NCI-H1105 (cell line): ENCODE results near the gene CYP24A1.

Experiments
- DNase-seq: peaks from one replicate; lab custom pipeline; 2025; lab: John Stamatoyannopoulos, UW

The CYP24A1 gene

DNA sequence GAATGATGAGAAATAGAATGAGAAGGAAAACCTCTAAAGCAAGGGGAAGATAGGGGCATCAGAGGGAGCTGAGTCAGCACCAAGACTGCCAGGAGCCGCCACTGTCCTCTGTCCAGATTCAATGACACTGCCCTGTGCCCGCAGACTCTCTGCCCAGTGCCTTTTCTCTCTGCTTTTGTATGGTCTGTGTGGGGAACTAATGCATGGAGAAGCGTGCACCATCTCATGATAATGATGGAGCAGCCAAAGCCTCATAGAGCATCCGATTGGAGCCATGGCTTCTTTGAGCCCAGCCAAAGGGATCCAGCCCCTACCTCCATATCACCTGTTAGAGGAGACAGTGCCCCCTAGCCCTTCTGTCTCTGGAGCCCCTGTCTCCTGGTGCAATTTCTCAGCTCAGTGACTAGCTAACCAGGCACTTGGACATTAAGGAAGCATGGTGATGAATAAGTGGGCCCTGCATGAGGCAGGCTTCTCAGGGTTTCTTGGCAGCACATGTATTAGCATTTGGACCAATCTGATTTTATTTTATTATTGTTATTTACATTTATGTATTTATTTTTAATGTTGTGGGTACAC, 27.6 kb upstream of the CYP24A1 start:
- DNase-seq = no peak

DNA sequence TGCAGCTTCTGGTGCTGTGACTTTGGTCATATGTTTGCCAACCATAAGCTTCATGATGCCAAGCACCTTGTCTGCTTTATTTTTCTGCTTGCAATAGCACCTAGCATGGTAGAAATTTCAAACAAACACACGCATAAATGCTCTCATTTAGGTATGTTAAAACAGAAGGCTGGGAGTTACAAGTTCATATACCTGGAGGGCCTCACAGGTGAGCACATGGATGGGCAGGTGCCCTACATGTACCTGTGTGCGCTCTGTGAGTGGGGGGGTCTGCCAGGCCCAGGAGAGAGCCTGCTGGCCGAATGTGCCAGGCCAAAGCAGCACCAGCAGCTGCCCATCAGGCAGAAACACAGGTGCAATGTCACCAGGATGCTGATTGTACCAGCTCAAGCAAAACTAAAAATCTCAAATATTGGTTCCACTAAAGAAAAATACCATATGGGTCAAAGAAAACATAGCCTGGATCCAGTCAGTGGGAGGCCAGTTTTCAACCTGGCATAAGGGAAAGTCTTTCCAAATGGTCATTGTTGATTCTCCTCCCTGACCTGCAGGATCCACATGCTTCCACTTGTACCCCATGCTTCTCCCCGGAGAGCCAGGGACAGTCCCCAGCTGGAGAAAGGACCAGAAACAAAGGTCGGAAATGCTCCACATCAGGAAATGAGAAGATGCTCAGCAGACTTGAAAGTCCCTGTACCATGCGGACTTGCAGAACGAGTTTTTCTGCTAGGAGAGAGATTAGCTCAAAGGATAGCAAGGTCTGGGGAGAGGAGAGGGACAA, 26.9 kb upstream of the CYP24A1 start:
- DNase-seq = no peak

DNA sequence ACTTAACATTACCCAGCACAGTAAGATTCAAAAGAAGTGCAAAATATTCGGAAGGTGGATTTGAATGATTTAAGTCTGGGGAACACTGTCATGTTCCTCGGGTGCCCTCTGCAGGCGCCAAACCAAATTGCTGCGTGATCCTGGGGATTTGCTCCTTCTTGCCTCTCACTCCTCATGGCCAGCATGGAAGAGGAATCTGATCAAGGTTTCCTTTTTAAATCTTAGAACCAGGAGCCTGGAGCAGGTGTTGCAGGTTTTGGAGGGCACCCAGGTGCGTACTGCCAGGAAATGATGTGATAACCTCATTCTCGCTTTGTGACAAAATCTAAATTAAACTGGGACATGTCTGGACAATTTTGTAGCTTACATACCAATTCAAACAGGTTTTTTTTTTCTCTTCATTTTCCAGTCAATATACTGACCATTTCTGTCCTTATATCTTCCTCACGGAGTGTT, 26.0 kb upstream of the CYP24A1 start:
- peak; percentile 59 for DNase-seq

DNA sequence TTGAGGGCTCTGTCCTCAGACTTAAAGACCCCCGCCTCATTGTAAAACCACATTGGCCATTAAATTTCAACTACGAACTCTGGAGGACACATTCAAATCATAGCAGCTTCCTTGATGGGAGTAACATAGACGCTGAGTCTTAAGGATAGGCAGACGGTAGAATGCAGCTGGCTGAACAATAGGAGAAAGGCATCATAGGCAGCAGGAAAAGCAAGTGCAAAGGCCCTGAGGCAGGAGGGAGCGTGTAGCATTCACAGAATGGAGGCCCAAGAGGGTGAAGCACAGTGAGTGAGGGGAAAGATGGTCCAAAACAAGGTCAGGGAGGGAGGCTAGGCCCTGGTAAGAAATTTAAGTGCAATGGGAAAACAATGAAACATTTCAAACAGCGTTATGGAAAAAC, 25.5 kb upstream of the CYP24A1 start:
- no peak for DNase-seq

DNA sequence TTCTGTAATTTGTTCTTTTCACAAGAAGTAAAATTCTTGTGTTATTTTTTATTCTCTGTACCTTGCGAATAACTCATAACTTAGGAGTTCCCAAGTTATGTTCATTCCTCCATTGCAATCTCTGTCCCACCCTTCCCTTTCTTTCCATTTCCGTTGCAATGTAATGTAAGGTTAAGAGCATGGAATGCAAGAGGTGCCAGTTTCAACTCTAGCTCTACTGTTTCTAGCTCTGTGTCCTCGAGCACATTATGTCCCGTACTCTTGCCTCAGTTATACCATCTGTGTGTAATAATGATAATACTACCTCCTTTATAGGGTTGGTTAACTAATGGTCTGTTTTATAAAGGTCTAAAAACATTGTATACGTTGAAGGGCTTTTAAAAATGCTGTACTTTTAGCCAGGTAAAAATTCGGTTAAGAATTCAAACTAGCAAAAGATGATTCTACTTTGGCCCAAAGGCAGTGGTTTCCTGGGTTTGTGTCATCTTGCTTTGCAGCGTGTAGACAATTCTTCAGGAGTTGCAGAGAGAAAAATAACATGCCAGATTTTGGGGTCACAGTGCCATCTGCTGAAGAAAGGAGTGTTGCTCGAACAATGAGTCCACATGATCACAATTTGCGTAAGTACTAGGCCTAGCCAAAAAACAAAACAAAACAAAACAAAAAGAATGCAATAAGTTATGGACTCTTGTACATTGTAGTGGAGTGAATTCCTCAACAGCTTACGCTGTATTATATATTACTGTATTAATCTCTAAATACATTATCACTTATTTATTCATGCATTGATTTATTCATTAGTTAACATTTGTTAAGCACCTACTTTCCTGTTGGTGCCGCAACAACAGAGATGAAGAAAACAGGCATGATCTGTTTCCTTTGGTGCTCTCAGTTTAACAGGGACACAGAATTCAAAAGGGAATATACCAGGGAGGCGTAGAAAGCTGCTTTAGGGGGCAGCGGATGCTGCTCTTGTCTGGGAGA, 24.1 kb upstream of the CYP24A1 start:
- no peak for DNase-seq

DNA sequence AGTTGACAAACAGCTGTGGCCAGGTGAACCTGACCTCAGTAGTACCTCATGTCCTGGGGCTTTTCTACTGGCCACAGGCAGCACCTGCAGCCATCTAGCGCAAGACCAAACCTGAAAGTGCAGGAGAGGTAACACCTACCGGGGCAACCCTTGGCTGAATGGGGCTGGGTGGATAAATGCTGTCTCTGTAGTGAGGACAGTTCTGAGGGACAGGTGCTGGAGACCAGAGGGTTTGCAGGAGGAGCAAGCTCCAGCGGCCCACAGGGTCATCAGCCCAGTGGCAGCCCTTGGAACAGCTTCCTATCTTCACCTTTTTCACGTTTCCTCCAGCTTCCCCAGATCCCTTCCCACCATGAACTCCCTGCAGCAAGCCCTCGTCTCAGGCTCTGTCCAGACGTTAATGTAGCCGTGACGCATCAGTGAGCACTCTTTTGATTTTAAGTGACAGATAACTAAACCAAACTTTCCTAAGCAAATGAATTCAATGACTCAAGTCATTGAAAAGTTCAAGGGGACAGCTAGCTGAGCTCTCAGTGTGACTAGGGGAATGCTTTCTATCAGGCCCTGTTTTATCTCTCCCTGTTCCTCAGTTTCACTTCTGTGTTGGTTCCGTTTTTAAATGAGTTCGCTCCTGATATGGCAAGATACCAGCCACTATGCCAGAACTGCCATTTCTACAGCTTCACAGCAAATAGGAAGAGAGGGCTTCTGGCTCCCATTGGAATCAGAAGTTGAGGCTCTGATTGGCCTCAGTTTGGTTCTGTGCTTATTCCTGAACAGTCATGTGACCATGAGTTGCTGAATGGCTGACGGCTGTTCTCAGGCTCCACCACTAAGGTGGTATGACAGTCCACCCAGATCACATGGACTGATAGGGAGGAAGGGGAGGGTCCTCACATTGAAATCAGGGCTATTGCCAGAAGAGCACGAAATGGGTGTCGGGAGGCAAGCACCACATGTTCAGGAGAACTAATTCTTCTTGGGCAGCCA, 22.0 kb upstream of the CYP24A1 start:
- no peak for DNase-seq

DNA sequence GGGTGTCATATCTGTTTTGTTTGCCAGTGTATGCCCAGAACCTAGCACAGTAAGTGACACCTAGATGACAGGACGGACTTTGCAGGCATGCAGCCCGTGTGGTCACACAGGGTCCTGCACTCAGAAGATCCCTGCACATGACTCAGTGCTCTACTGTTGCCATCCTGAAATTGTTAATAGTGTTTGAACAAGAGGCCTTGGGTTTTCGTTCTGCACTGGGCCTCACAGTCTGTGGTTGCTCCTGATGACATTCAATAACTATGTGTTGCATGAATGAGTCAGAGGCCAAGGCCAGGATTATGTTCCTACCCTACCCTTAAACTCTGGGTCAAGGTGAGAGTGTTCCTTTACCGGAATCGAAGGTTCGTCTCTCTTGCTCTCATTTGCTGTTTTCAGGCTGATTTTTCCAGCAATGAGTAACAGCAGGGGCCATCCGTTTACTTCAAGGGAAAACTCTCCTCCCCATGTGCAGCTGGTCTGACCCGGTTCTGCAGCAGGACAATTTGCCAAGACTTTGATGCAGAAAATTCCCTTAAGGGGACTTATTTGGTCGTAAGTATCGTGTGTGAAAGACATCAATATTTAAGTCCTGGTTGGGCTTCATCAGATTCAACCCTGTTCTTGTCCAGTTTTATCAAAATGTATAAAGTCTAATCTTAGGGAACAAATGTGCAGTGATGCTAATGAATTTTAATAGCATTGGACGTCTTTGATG, 21.1 kb upstream of the CYP24A1 start:
- DNase-seq = no peak

DNA sequence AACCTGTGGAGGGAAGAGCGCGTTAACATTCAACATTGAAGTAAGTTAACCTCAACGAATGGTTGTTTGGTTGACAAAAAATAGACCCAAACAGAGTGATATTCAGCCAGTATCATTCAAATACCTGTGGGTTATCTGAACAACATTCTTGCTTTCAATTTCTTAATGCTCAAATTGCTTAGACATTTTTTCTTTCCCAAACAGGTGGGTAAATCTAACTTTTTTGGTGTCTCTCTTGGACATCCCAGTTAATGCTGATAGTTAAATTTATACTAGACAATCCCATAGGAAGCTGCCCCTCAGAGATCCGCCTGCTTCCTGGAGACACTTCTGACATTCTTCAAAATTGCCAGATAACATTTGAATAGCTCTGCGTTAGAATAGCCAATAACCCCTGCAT, 20.0 kb upstream of the CYP24A1 start:
- DNase-seq = no peak

DNA sequence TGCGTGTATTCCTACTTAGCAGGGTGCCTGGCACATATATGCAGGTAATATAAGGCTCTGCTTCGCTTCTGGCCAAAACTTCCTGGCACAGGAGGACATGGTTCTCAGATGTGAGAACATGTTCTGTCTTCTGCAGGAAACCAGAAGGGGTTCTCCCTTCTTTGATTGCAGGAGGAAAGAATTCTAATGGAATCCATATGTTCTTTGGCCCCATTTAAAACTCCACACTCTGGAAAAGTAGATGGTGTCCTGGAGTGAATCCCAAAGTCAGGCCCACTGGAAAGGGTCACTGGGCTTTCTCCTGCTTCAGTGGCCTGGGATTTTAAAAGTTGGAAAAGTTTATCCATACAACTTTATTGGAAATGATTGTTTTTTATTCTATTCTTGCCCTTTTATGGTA, 16.4 kb upstream of the CYP24A1 start:
- DNase-seq = no peak

DNA sequence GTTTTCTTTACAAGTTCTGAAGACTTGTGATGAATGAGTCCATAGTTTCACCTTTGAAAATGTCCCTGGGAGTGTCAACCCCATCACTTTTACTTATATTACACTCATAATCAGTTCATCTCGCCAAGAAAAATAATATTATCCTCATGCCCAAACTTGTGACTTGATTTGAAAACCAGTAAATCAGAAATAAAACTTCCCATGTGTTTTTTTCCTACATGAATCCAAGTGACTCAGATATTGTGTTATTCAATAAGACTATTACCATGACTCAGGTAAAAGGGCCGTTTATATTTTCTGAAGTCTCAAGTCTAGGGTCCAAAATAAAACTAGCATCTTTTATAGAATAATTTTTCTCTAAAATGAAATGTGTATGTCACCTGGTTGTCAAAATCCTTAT, 15.8 kb upstream of the CYP24A1 start:
- DNase-seq = no peak

DNA sequence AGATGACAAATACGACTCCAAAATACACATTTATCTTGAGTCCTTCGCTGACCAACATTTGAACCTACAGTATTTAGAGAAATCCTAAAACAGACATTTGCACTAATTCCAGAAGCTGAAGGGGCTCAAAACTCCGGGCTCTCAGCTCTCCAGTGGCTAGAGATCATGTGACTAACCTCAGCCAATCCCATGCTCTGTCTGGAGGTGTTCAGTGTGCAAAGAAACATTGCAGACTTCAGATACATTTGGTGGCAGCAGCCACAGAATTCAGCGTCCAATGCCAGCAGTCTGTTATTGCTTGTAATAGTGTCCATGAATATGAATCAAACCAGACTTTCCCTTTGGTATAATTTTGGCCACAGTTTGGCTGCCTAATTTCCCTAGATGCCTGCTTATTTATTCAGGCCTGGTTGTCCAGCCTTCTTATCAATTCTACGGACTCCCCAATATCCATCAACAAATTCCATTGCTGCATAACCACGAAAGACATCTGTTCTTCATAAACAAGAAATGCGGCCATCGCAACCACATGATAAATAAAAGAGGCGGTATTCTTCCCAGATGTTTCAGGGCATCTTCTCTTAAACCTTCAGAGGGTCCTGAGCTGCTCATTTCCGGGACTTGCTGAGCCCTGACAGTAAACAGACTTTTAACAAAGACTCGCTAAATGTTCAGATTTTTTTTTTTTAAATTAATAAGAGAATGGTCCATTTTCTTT, 14.5 kb upstream of the CYP24A1 start:
- DNase-seq = no peak

DNA sequence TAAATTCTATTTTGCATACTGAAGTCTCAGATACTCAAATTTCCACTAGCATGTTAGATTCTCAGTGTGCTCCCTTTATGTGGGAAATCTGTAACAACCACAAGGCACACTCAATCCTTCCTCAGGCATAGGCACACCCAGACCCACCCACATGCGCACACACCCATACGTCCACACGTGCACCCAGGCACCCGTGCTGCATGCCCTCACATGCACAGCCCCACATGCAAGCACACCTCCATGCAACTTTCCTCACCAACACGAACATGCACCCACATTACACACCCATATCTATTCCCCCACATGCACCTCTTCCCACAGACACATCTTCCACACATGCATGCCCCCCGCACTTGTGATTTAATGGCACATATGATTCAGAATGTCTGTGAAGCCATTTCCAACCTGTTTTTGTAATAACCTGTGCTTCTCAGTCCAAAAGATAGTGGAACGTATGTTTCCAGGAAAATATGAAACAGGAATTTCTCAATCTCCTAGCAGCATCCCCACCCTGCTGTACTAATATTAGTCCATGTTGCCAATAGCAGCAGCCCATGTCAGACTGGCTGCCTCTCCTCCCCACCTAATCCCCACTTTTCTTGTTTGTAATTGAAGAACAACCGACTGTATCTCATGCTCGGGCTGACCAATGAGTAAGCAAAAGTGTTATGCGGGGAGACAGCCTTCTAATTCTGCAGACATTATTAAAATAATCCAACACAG, 11.3 kb upstream of the CYP24A1 start:
- no peak for DNase-seq

DNA sequence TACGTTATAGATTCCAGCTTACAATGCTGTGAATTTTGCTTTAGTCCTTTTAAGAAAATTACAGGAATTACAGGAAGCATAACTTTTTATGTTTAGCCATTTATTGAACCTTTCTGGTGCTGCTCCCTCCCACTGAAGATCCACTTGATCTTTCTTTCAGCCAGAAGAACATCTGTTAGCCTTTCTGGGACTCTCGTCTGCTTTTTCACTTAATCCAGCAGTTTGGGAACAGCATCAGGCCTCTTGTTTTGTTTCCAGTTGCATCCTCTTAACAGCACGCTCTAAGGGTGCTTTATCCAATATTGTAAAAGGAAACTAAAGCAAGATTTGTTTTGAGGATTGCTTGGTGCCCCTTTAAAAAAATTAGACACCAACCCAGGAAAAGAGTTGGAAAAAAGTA, 10.3 kb upstream of the CYP24A1 start:
- DNase-seq = no peak

DNA sequence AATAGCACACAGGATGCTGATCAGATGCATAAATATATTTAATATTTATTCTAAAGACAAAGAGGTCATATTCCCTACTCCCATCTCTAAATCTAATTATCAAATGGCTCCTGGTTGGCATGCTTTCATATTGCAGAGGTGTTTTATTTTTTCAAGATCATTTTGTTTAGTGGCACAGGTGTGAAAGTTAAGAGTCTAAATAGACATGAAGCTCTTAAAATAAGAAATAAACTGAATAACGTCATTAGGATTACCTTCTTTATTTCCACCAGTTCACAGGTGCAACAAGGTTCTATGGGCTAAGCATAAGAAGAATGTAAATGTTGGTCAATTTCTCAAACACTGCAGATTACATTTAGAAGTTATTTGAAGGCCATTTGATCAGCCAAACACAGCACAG, 7.1 kb upstream of the CYP24A1 start:
- DNase-seq = no peak

DNA sequence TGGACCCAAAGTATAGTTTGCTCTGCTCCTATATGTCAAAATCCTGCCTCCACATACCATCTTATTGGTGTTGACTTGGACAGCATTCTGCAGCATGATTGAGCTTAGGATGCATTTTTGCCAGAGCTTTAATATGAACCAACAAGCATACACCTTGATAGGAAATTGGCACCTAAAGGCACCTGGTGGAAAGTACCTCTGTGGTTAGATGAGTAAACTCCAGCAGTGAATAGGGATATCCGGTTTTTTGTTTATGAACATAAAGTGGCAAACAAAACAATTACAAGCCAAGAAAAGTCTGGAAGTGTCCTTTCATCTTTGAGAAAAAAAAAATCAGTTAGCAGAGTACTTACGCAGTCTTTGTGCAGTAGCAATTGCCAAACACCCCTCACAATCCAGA, 6.2 kb upstream of the CYP24A1 start:
- DNase-seq = no peak

DNA sequence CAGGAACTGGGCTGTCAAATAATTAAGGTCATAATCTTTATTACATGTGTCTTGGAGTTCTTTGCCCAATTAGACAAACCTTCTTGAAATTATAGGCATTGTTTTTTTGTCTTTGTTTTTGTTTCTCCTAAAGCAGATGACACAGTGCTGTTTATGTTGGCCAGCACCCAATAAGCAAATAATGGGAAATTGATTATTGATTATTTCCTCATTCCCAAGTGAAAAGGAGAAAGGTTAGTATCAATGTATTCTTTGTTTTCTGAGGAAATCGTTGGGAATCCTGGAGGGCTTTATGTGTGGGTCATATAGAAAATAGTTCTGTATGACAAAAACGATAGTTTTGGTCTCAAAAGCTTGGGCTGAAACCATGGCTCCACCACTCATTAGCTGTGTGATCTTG, 4.5 kb upstream of the CYP24A1 start:
- DNase-seq = no peak

DNA sequence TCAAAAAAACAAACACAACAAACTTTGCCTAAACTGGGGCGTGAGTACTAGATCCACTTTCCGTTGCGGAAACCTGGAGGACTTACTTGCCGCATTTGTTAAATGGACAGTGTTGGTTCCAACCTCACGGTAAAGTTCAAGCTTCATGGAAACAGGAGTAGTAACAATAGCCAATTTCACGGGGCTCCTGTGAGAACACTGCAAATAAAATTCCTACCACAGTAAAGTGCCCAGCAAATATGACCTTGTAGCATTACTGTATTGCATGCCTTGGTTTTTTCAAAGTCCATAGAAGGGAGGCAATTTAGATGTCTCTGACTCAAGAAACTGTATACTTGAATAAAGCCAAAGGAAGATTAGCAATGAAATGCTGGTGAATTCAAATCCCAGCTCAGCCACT, 3.6 kb upstream of the CYP24A1 start:
- DNase-seq = no peak

DNA sequence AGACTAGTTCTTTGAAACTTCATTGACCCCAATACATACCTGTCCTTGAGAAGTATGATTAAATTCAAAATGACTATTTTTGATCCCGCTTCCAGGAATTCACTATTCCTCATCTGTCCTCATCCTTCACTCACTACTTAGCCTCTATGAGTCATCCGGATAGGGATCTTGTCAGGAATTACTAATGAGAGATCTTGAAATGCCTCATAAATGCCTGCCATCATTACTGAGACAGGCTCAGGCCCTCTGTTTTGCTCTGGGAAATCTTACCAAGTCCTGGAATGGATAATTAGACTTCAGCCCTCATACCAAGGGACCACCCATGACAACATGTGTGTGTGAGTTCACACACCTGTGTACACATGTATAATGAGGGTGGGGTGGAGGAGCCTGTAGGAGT, 2.8 kb upstream of the CYP24A1 start:
- no peak for DNase-seq

DNA sequence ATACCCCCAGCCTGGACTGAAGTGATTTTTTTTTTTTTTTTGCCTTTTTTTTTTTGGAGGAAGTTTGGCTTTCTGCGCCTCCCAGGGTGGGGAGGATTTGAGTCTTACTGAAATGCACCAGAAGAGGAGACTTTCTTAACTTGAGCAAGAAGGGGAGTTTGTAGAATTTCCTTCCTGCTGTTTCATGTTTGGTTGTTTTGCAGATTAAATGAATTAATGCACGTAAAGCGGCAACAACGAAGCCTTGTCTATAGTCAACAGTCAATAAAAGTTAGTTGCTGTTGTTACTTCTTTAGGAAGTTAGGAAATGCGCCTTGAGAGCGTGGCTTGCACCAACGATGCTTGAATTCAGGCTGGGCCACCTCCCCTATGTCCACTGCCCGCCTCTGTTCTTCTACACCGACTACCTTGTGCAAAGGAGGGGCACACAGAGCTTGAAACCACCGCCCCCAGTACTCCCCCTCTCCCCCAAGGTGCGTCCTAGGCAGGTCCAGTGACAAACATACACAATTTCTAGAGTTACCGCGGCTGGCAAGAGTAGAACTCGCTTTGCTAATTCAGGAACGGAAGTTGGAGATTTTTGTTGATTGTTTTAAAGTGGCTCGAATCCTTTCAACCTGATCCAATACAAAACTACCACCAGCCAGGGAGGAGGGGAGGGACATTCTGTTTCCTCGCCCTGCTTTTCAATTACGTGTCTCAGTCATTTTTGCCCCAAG, 830 bp upstream of the CYP24A1 start:
- no peak for DNase-seq
